ENCODE measurements around the gene EIF1.
"Not testable (repeated sequence)": the region's sequence is repeated elsewhere in the genome, so short reads cannot be mapped to it uniquely, and the experiment has no call there.

The EIF1 gene

GRCh38 chr17:41679740-41680425, 8.8 kb upstream of the EIF1 start:
- DNase-seq: no peak

DNA sequence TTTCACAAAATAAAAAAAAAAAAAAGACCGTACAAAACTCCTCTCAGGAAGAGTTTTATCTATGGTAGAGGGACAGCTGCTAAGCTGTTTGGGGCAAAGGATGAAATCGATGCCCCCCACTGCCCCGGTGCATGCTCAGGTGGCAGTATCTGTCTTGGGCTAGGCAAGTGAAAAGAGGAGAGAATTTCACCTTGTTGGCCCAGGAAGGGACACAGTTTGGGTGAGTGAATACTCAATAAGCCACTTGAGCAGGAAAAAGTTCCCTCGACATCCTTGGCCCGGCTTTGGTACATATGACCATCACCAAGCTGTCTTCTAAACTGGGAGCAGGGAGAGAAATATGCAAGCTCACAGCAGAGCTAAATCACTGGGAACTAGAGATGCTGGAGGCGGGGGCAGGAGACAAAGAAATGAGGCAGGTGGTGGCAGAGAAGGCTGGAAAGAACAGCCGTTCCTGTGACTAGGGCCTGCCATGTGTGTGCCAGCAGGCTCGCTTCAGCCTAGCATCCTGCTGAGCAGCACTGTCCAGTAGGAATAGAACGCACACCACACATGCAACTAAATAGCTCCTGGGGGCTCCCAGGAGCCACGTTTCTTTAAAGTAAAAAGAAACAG, 8.2 kb upstream of the EIF1 start:
- DNase-seq: no peak

DNA sequence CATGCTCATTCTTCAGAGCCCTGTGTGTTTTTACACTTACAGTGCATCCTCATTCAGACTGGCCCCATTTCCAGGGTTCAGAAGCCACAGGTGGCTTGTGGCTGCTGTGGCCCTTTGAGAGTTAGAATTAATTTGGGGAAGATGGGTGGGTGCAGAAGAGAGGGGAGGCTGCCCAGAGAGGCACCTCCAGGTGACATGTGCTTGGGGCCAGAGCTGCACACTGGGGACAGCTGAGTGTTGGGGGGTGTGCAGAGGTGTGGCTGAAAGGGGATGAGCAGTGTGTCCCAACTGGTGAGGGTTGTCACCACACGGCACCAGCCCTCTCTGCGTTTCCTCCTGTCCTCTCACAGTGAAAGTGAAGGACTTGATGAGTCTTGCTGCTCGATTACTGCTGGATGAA, 6.9 kb upstream of the EIF1 start:
- no peak for DNase-seq

GRCh38 chr17:41682631-41683030, 6.1 kb upstream of the EIF1 start:
- no peak for DNase-seq

DNA sequence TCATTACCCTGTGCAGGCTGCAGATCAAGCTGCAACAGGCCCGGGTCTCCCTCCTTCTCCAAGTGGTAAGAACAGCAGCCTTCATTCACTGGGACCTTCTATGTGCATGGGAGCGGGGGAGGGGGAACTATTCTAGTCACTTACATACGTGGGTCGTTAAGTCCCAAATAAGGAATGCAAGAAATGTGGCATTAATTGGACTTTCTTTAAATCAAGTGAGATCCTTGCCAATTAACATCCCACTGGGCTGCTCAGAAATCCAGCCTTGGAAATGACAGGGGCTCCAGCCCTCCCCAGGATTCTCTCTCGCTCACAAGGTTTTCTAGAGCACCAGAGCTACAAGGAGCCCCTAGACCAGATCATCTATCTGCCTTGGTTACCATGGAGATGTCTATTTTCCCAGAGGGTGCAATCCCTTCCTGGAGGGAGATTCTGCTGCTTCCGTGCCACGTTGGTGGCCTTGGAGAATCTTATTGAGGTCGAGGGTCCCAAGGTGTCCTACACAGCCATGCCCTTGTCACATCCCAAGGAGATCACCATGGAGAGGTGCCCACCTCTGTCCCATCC, 5.2 kb upstream of the EIF1 start:
- DNase-seq: no peak

- DNase-seq: no peak
Observed at GRCh38 chr17:41684035-41684434, 4.7 kb upstream of the EIF1 start.

DNA sequence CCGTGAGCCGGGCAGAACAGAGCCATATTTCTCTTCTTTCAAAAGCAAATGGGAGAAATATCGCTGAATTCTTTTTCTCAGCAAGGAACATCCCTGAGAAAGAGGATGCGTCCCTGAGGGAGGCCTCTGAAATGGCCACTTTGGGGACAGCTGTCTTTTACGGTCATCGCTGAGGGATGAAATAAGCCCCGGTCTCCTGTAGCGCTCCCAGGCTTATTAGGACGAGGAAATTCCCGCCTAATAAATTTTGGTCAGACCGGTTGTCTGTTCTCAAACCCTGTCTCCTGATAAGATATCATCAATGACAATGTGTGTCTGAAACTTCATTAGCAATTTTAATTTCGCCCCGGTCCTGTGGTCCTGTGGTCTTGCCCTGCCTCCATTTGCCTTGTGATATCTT, 2.9 kb upstream of the EIF1 start:
- not testable (repeated sequence) for DNase-seq

- no peak for DNase-seq
Observed at GRCh38 chr17:41686281-41686680, 2.4 kb upstream of the EIF1 start.

- DNase-seq: peak; percentile 66
Observed at GRCh38 chr17:41687828-41688640, 651 bp upstream of the EIF1 start.

DNA sequence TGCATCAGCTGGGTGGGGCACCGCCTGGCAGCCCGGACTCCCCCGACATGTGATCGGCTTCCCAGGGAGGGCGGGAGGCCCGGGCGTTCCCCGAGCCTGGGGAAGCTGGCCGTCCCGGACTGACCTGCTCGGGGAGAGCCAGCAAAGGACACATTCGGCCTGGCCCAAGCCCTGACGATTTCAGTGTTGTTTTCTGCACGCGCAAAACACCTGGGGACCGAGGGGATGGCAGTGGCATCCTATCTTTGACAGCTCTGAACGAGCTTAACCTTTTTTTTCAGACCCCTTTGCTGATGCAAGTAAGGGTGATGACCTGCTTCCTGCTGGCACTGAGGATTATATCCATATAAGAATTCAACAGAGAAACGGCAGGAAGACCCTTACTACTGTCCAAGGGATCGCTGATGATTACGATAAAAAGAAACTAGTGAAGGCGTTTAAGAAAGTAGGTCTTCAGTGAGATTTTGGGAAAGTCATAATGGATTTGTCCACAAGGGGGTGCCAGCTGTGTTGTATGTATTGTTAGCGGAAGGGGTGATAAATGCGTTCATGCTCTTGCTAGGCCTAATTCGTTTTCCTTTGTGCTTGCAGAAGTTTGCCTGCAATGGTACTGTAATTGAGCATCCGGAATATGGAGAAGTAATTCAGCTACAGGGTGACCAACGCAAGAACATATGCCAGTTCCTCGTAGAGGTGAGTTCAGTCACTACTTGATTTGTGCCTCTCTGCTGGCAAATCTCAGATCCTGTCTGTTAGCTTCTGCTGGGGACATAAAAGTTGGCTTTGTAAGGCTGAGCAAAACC, 1.0 kb downstream of the EIF1 start:
- peak; percentile 48 to 55 for DNase-seq

GRCh38 chr17:41690497-41690896, 1.8 kb downstream of the EIF1 start:
- no peak for DNase-seq

DNA sequence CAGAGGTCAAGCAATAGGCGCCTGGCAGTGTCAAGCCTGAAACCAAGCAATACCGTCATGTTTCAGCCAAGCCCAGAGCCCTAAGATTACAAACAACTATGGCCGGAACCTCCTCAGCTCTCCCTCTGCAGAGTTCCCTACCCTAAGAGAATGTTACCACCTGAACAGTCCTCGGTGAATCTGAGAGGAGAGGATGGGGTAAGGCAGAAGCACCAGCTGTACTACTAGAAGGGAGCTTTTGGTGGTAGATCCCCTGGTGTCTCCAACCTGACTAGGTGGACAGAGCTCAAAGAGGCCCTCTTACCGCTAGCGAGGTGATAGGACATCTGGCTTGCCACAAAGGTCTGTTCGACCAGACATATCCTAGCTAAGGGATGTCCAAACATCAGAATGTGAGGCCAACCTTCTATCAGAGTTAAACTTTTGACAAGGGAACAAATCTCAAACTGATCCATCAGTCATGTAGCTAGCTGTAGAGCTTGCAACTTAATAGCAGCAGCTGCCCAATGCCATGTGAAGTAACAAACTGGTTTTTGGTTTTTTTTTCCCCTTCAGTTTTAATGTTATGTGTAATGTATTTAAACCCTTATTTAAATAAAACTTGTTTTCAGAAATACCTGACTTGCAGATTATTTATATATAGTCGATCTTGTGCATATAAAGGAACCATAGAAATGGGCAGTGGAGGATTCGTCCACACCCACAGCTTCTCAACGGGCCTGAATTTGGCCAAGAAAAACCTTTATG, 2.5 kb downstream of the EIF1 start:
- no peak for DNase-seq

DNA sequence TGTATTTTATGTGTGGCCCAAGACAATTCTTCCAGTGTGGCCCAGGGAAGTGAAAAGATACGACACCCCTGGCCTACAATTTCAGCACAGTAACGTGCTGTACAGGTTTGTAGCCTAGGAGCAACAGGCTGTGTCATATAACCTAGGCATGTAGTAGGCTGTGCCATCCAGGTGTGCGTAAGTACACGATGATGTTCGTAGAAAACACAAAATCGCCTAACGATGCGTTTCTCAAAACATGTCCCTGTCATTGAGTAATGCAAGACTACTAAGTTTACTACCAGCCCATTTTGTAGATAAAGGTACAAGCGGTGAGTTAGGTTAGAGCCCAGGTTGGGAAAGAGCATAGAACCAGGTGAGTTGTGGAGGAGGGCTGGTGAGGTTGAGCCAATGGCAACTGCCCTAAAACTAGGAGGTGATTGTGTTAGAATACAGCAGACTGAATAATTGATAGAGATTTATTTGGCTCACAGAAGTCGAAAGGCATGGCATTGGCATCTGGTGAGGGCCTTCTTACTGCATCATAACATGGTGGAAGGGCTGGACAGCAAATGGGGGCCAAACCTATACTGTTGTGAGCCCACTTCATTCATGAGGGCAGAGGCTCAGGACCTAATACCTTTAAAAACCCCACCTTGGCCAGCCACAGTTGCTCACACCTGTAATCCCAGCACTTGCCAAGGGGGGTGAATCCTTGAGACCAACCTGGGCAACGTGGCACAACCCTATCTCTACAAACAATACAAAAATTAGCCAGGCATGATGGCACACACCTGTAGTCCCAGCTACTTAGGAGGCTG, 4.2 kb downstream of the EIF1 start:
- DNase-seq: no peak

DNA sequence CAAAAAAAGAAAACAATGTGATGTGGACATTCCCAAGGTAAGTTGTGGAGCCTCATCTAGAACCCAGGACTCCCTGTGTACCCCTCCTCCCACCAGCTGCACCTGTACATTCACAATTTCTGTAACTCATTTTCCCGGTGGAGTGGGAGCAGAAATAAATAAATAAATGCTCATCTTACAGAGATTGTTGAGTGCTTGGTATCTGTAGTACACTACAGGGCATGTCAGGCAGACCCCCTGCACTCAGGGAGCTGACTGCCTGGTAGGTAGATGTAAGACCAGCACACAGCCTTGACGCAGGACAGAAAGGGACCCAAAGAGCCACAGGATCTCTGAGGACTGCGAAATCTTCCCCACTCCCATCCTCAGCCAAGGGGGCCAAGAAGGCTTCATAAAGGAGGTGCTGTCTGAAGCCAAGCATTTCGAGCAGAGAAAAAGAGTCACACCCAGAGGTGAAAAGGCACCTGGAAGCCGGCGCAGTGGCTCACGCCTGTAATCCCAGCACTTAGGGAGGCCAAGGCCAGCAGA, 6.5 kb downstream of the EIF1 start:
- DNase-seq: no peak

DNA sequence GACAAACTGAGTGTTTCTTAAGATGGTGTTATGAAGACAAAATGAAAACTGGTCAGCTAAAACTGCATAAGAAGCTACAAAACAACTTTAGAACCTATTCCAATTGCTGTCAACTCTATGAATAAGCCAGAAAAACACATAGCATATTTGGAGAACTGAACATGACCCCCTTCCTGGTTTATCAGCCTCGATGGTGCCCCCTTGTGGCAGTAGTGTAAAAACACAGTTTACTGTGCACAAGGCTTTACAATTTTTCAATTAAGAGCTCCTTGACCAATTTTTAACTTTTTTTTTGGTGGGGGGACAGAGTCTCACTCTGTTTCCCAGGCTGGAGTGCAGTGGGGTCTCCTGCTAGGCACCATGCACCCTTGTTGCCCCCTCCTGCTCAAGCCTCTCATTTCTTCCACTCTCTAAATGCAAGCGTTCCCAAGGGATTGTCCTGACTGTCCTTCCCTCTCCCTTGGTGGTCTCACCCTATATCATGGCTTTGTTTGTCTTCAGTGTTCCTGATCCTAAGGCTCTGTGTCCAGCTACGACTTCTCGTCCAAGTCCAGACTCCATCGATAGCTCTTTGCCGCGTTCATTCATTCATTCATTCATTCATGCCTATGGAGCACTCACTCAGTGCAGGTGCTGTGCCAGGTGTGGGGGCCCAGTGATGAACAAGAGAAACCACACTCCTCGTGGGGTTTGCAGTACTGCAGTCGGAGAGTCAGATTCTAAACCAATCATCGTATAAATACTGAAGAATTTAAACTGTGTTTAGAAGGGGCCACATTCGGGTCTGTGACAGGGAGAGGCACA, 7.5 kb downstream of the EIF1 start:
- peak; percentile 69 to 71 for DNase-seq

GRCh38 chr17:41697122-41697962, 8.7 kb downstream of the EIF1 start:
- no peak for DNase-seq

GRCh38 chr17:41700843-41701242, 12.2 kb downstream of the EIF1 start:
- not testable (repeated sequence) for DNase-seq

GRCh38 chr17:41702712-41703111, 14.0 kb downstream of the EIF1 start:
- DNase-seq: no peak
